Measurements from ENCODE around the gene TCAF1. TPM values are rescaled to one million over a fixed set of nuclear protein-coding genes. Genes with fewer than 3 reads are reported as not detected.

Gene TCAF1
- total RNA-seq, 4 donors from 2014 or later, result 55.2 to 70.0 (median 58.8) TPM

GRCh38 chr7:143909863-143910262, 7.9 kb upstream of the TCAF1 start:
- Histone ChIP-seq H3K27me3 (no peaks in the 10 kb centered on the region), H3K4me3 (replicated peaks in 1 of 3) (no peak overlapping the region), H3K9me3 (no peaks in the 10 kb centered on the region), H3K27ac (no peak overlapping the region), H3K36me3 (no peaks in the 10 kb centered on the region), H3K4me1 (peaks cover 8 to 9% of the 10 kb centered on the region in 2 donors)
- no peak for DNase-seq
- WGBS, 2 donors, result 76% methylated on average over 3 of the region's 3 CpGs
- intact Hi-C loops (cut with DNase I), result no loop called here
- TF ChIP-seq POLR2A (IDR thresholded peaks at IDR 0.05), result no peak
- TF ChIP-seq, protein P1, sequence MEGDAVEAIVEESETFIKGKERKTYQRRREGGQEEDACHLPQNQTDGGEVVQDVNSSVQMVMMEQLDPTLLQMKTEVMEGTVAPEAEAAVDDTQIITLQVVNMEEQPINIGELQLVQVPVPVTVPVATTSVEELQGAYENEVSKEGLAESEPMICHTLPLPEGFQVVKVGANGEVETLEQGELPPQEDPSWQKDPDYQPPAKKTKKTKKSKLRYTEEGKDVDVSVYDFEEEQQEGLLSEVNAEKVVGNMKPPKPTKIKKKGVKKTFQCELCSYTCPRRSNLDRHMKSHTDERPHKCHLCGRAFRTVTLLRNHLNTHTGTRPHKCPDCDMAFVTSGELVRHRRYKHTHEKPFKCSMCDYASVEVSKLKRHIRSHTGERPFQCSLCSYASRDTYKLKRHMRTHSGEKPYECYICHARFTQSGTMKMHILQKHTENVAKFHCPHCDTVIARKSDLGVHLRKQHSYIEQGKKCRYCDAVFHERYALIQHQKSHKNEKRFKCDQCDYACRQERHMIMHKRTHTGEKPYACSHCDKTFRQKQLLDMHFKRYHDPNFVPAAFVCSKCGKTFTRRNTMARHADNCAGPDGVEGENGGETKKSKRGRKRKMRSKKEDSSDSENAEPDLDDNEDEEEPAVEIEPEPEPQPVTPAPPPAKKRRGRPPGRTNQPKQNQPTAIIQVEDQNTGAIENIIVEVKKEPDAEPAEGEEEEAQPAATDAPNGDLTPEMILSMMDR (IDR thresholded peaks at IDR 0.05), result no peak

GRCh38 chr7:143908120-143908519, 6.1 kb upstream of the TCAF1 start:
- no peaks in the 10 kb centered on the region for H3K27me3 ChIP-seq
- peaks cover 8 to 15% of the 10 kb centered on the region in 2 donors for H3K4me1 ChIP-seq
- intact Hi-C loops (cut with DNase I), result no loop called here
- 68 to 81% methylated on average over 5 of the region's 5 CpGs for WGBS, 2 donors
- no peaks in the 10 kb centered on the region for H3K36me3 ChIP-seq
- DNase-seq, result no peak
- TF ChIP-seq, protein P1 (IDR thresholded peaks at IDR 0.05), result no peak
- no peak for TF ChIP-seq POLR2A (IDR thresholded peaks at IDR 0.05)
- no peak overlapping the region for H3K4me3 ChIP-seq (replicated peaks in 1 of 3)
- H3K9me3 ChIP-seq, result no peaks in the 10 kb centered on the region
- H3K27ac ChIP-seq, result no peak overlapping the region

DNA sequence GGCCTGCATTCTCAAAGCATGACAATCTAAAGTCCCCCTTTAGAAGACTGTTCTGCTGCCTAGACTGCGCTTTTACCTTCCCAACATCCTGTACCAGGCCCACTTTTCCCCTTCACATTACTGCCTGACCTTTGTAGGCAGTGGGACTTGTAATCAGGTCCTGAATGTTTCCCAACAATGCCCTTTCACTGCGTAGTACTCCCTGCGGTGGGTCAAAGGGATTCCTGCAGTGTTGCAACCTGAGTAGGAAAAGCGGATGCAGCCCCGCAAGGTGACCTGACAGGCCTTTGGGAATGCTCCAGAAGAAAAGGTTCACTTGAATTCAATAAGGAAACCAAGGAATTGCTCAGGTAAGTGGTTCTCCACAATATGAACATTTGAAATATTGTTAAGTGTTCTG, 4.9 kb upstream of the TCAF1 start:
- DNase-seq, result no peak
- intact Hi-C loops (cut with DNase I), result no loop called here
- Histone ChIP-seq H3K27me3 (no peaks in the 10 kb centered on the region), H3K9me3 (no peaks in the 10 kb centered on the region), H3K27ac (no peak overlapping the region), H3K4me1 (peaks cover 8 to 15% of the 10 kb centered on the region in 2 donors), H3K36me3 (no peaks in the 10 kb centered on the region), H3K4me3 (replicated peaks in 1 of 3) (no peak overlapping the region)
- 94 to 95% methylated on average over 5 of the region's 5 CpGs for WGBS, 2 donors
- TF ChIP-seq, protein P1 (IDR thresholded peaks at IDR 0.05), result no peak
- TF ChIP-seq POLR2A (IDR thresholded peaks at IDR 0.05), result no peak

- 84 to 86% methylated on average over 9 of the region's 9 CpGs for WGBS, 2 donors
- peaks cover 8 to 15% of the 10 kb centered on the region in 2 donors for H3K4me1 ChIP-seq
- no peaks in the 10 kb centered on the region for H3K36me3 ChIP-seq
- intact Hi-C loops (cut with DNase I), result no loop called here
- no peaks in the 10 kb centered on the region for H3K27me3 ChIP-seq
- H3K9me3 ChIP-seq, result no peaks in the 10 kb centered on the region
- DNase-seq, result no peak
- no peak for TF ChIP-seq POLR2A (IDR thresholded peaks at IDR 0.05)
- TF ChIP-seq, protein P1 (IDR thresholded peaks at IDR 0.05), result no peak
- no peak overlapping the region for H3K4me3 ChIP-seq (replicated peaks in 1 of 3)
- H3K27ac ChIP-seq, result no peak overlapping the region
Measured at GRCh38 chr7:143906151-143906550, 4.2 kb upstream of the TCAF1 start.

GRCh38 chr7:143905509-143905908, 3.5 kb upstream of the TCAF1 start:
- Histone ChIP-seq H3K27me3 (no peaks in the 10 kb centered on the region), H3K9me3 (no peaks in the 10 kb centered on the region), H3K27ac (peak overlapping the region; percentile 67 to 80 (median 79)), H3K4me1 (peaks cover 14 to 19% of the 10 kb centered on the region in 2 donors), H3K36me3 (no peaks in the 10 kb centered on the region), H3K4me3 (replicated peaks in 1 of 3) (no peak overlapping the region)
- 81 to 82% methylated on average over 1 of the region's 1 CpG for WGBS, 2 donors
- intact Hi-C loops (cut with DNase I), result no loop called here
- TF ChIP-seq POLR2A (IDR thresholded peaks at IDR 0.05), result no peak
- TF ChIP-seq, protein P1 (IDR thresholded peaks at IDR 0.05), result no peak
- DNase-seq, result no peak
